Activated CD8-positive, alpha-beta memory T cell treated with anti-CD3 and anti-CD28 coated beads, Interleukin-2, amount 50 U/mL, for 4 hours (primary cell): Measurements from ENCODE around the gene NCAPG2.

Experiments
- DNase-seq: peaks from one replicate; pipeline ENCODE4 v3.0.0-alpha.2; 2020

NCAPG2 gene

GRCh38 chr7:158588878-158589442 lies 115.6 kb downstream of the NCAPG2 start:
- DNase-seq, result no peak

GRCh38 chr7:158588085-158588877 lies 116.3 kb downstream of the NCAPG2 start:
- DNase-seq, result no peak

GRCh38 chr7:158587162-158588084 lies 117.2 kb downstream of the NCAPG2 start, which contains the start of gene PTPRN2:
Gene PTPRN2, minus strand, starts transcription at chr7:158587823.
- peak; percentile 41 for DNase-seq

DNA sequence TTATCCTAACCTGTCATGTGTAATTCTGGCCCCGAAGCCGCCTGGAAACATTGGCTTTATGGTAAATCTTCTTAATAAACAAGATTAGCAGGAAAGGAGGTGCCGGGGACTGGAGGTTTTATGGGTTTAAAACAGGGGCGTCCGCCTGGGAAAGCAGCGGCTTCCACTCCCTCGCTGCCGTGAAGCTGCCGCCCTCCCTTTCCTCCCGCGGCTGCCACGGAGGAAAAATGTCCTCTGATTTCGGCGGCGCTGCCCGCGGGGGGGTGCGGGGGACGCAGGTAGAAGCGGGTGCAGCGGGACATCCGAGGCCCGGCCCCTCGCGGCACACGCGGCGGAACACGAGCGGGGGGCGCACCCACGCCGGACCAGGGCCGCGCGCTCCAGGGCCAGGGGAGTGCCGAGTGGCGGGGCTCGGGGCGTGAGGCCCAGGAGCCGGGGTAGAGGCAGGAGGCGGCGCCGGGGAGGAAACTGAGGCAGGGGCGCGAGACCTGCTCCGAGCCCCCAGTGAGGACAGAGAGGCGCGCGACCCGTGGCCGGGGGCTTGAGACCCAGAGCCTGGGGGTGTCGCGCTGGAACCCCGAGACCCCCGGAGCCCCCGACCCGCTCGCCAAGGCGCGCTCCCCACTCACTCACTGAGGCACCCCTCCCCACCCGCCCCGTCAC lies 118.0 kb downstream of the NCAPG2 start:
- DNase-seq, result no peak

DNA sequence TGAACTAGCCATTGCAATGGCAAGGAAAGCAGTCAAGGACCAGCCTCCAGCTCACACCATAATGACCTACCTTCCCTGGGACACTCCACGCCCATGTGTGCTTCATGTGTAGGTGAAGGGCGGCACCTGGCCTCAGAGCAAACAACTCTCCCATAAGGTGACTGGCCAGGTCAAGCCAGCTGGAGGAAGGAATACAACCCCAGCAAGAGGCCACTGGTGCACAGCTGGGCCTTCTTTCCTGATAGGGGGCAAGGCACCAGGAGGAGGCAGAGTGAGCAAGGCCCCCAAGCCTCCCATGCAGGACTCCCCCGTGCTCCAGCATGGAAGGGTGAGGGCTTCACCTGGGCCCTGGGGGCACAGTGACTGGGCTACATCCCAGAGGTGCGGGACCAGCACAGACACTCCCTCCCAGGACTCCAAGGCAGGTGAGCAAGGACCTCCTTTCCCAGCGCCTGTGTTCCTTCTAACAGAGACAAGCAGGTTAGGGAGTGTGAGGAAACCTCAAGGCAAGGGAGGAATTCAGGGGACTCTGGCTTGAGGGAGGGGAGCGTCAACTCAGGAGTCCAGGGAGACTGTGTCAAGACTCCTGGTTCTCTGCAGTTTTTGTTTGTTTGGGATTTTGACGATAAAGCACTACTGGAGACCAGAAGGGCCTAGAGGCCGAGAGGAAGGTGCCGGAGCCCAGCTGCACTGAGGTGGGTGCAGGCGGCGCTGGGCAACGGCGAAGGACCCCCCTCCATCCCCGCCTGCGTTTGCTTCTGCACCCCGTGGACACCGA lies 118.7 kb downstream of the NCAPG2 start:
- no peak for DNase-seq

- DNase-seq, result no peak
Measured at GRCh38 chr7:158584407-158584806, 120.2 kb downstream of the NCAPG2 start.

- DNase-seq, result no peak
Measured at GRCh38 chr7:158583810-158584209, 120.8 kb downstream of the NCAPG2 start.

DNA sequence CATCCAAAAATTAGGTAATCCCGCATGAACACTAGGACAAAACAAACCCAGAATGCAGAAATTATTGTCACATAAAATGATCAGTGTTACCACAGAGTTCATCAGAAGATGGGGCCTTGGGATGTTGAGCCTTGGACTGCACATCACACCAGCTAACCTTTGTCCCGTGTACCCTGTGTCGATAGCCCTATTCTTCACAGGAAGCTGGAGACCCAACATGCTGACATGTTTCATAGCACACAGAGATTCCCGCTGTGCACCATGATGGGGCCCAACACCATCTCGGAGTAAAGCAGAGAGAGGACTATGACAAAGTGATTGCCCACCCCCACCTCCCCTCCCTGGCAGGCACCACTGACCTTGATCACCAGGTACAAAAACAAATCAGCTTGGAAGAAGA lies 121.5 kb downstream of the NCAPG2 start:
- no peak for DNase-seq

GRCh38 chr7:158582089-158582456 lies 122.5 kb downstream of the NCAPG2 start:
- DNase-seq, result no peak

DNA sequence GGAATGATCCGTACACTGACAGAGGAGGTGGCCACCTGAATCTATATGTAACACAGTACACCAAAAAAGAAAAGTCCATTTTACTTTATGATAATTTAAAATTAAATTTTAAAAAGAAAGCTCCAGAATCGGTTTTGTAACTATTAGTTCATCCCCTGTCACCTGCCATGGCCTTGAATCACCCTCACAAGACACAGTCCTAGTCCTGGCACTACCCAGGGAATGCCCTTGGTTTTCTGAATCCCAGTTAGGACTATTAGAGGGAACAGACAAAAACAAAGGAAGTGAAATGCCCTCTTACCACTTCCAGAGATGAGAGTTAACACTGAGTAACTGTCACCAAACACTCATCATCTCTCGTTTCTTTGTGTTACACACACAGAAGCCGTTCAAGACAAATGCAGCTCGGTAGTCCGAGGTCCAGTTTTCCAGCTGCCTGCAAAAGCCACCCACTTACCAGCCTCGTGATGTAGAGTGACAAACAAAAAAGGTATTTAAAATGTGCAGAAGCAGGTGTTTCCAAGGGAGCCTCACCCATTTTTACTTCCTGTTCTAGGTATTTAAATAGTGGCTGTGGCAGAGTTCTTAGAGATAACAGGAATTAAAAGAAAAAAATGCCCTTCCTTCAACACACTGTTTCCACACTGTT lies 123.0 kb downstream of the NCAPG2 start:
- DNase-seq, result no peak
